KBM-7 (cell line): ENCODE measurements around the gene FBXO42.
"Not testable (repeated sequence)": the region's sequence is repeated elsewhere in the genome, so short reads cannot be mapped to it uniquely, and the experiment has no call there.

Experiments
- DNase-seq: peaks from one replicate; pipeline ENCODE4 v3.0.0-alpha.2; 2015
- in situ Hi-C: fragments of 300-500 bp; cut with MboI; formaldehyde crosslinking; loops from 2 replicates; pipeline ENCODE4 v1.14.3; 2020; ENCODE audit warnings: low sequenced_read_pairs, low pct_unique_long_range_greater_than_20kb, mixed read lengths

Gene FBXO42

DNA sequence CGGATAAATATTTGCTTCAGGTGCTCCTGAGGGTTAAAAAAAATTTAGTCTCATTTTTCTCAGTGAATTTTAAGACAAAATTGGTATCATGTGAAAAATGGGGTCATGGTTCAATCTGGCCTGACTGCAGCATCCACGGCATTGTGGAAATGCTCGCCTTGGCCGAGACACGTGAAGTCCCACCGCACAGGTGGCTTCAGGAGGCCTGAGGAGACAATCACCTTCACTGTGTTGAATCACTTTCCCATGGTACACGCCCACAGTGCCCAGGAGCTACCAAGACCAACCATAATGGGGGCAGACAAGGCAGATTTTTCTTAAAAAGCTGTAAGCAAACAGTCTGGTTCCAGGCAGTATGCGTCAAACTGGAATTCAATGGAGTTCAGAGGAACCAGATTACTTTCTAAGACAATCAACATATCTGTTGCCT lies 104.3 kb downstream of the FBXO42 start:
- no peak for DNase-seq
- in situ Hi-C loops = no loop called here

DNA sequence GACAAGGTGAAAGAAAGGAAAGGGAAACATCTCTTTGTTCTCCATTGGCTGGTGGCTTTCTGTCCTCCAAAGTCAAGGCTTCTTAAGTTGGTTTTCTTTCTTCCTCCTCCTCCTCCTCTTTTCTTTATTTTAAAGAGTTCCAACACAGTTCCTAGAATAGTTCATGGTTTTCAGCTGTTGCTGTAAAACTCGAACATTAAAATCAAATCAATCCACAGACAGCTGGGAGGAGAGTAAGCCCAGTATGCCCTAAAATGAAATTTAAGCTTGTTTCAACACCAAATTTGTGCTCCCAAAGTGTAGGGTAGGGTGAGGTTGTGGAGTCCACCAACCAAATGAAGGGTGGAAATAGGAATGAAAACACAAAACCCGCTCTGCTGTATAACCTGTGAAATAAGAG lies 104.8 kb downstream of the FBXO42 start:
- no peak for DNase-seq
- in situ Hi-C loops = no loop called here

DNA sequence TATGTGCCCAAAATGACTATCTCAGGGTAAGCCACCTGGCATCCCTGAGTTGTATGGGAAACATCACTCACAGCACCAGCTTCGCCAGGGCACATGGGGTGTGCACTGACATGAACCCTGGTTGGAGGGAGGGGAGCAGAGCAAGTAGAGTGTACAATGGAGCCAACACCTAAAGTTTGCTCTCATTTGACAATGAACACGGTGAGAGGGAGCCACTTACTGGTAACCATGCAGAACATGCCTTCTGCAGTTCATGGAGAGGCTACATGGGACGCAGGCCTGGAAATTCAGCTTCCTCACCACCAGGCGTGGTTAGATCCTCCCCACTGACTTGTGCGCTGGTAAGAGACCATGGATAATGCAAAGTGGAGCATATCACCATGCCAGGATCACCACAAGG lies 105.3 kb downstream of the FBXO42 start:
- in situ Hi-C loops = no loop called here
- DNase-seq = no peak

DNA sequence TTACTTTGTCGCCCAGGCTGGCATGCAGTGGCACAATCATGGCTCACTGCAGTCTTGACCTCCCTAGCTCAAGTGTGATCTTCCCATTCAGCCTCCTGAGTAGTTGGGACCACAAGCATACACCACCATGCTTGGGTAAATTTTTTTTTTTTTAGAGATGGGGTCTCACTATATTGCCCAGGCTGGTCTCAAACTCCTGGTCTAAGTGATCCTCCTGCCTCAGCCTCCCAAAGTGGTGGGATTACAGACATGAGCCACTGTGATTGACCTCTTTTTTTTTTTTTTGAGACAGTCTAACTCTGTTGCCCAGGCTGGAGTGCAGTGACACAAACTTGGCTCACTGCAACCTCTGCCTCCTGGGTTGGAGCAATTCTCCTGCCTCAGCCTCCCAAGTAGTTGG lies 106.0 kb downstream of the FBXO42 start:
- in situ Hi-C loops, DNase-seq: not testable (repeated sequence)

DNA sequence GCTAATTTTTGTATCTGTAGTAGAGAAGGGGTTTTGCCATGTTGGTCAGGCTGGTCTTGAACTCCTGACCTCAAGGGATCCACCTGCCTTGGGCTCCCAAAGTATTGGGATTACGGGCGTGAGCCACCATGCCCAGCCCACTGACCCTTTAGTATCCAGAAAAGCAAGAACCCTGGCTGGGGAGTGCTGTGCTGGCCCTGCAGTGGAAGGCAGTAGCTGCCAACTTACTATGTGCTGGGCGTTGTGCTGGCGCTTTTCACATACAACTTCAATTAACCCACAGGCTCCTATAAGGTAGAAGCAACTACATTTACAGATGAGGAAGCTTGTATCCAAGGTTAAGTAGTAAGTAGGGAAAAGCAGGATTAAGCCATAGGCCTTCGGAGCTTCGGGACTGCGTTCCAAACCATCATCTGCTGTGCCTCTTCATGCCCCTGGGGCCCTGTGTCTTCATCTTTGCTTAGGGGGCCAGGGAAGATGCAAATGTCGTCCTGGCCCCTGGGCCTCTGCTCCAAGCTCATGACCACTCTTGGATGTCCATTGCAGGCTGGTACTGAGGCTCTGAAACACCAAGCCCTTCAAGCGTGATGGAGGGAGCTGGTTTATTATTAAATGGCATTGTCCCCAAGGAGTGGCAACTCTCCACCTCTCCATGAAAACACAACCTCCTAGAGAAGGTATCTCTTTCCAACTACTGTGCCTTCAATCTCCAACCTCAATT lies 106.6 kb downstream of the FBXO42 start:
- in situ Hi-C loops = no loop called here
- DNase-seq = no peak

DNA sequence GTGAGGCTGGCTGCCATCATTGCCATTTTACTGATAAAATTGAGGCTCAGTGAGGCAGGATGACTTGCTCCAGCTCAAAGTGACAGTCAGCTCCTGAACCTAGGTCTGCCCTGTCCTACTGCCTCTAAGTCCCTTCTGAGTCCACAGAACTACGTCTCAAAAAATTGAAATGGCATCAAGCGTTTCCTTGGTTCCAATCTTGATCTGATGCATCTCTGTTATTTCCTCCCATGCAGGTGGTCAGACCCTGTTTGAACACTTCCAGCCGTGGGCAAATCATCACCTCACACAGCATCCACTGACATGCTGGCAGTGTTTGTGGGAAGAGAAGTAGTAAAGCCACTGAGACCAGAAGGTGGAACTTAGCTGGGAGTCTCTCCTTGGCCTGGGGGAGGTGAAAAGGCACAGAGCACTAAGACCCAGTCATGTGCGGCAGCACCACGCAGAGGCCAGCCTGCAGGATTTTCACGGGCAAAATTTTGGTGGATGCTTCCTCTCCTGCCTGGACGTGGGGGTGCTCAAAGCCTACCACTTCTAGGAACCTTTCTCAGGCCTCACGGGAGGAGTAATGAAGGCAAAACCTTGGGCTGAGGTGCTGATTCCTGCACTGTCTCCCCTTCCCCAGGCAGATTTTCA lies 107.5 kb downstream of the FBXO42 start:
- in situ Hi-C loops = no loop called here

DNA sequence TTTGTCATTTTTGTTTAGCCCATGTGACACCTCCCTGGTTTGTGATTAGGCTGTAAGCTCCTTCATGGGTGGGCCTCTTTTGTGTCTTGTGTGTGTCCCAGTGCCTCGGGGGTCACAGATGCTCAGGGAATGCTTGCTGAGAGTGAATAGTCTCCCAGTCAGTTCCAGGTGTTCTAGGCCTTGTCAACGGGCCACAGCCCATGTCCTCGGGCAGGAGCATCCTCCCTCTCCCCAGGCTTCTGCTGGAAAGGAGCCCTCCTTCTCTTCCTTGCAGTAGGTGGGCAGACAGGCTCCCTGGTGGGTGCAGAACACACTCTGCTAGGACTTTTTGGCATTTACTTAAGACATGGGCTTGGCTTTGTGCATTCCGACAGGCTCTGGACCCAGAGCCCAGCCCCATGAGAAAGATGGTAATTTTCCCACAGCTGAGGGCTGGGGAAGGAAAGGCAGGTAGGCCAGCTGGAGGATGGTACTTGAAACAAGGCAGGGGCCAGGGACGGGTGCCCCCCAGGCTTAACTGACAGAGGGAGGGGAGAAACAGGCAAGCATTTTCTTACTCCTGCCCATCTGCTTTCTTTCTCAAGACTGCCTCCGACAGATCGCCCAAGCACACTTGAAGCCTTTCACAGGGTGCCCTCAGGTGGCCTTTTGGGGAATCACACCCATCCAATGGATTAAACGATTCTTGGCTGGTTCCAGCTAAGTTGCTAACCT lies 108.2 kb downstream of the FBXO42 start:
- in situ Hi-C loops = no loop called here
- DNase-seq = peak; percentile 81

More for the DNA sequence above, 107.5 kb downstream of the FBXO42 start:
- DNase-seq = no peak

DNA sequence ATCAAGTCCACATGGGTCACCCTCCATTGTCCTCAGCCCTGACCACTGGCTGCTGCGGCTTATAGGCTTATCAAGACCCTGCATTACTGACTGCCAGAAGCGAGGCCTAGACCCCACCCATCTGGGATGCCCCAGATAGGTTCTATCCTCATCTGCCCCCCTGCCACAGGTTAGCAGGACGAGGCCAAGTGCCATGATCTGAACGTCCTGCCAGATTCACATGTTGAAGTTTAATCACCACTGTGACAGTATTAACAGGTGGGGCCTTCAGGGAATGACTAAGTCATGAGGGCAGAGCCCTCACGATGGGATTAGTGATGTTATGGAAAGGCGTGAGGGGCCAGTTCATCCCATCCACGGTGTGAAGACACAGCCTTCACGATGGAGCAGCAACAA lies 109.1 kb downstream of the FBXO42 start:
- in situ Hi-C loops = no loop called here

DNA sequence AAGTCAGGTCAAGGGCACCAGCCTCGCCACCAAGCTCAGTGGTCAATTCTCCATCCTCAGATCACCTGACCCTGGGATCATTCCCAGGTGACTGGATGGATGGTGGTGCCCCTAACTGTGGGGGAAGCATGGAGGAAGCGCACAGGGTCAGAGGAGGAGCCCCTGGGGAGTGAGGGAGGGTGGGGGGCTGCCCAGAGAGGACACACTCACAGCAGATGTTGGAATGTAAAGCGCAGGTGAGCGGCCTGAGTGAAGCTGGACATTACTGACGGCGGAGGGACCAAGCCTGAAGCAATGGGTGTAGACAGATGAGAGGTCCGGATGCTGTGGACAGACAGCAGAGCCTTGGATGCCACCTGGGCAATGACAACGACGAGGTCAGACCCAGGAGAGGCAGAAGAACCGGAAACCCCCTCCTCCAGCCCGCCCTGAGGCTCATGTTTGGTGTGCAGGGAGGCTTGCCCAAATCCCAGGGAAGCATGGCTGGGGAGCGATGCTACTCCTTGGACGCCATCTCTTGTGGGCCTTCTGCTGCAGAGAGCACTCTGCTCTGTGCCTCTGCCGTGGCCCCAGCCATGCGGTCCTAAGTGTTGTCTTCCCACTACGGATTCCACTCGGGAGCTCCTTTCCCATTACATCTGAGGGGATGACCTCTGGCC lies 109.6 kb downstream of the FBXO42 start:
- in situ Hi-C loops = no loop called here
- no peak for DNase-seq

More for the DNA sequence above, 109.1 kb downstream of the FBXO42 start:
- no peak for DNase-seq

DNA sequence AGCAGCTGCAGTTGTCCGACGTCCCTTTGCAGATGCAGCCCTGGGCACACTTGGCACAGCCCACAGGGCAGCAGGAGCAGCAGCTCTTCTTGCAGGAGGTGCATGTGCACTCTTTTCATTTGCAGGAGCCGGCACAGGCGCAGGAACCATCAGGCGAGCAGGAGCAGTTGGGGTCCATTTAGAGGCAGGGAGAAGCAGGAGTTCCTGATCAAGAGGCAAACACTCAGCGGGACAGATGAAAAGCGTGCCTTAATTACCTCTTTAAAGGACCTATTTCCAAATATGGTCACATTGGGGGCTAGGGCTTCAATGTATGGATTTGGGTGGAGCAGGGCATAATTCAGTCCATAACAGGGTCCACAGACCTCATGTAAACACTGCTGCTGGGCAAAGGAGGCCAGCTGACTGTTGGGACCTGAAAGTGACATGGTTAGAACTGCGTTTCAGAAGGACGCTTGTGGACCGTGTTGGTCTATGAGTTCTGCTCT lies 111.0 kb downstream of the FBXO42 start:
- DNase-seq = no peak
- in situ Hi-C loops = no loop called here

DNA sequence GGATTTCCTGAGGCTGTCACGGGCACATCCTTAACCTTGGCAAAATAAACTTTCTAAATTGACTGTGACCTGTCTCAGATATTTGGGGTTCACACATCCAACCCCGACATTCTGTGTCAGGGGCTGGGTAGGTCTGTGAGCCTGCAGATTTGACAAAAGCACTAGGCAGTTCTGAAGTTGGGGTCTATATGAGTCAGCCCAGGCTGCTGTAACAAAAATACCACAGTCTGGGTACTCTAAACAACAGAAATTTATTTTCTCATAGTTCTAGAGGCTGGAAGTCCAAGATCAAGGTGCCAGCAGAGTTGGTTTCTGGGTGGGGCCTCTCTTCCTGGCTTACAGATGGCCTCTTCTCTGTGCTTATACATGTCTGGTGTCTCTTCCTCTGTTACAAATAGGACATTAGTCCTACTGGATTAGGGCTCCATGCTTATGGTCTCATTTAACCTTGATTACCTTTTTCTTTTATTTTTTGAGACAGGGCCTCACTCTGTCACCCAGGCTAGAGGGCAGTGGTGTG lies 112.2 kb downstream of the FBXO42 start:
- DNase-seq = no peak
- in situ Hi-C loops = no loop called here

DNA sequence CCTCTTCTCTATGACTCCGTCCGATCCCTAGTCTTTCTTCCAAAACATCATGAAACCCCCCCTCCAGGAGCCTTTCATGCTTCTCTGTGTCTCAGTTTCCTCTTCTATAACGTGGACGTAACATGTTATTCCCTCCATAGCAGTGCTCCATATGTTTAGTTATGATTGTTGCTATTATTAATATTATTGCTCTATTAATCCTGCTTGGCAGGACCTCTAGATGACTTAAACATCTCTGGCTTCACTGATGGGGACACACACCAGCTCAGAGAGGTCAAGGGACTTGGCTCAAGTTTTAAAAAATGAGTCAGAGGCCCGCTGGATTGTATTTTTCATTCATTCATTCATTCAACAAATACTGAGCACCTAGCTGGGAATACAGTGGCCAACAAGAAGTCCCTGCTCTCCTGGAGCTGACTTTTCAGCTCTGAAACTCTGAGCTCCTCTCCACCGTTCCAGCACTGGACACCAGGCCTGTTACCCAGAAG lies 114.9 kb downstream of the FBXO42 start:
- DNase-seq = no peak
- in situ Hi-C loops = no loop called here

DNA sequence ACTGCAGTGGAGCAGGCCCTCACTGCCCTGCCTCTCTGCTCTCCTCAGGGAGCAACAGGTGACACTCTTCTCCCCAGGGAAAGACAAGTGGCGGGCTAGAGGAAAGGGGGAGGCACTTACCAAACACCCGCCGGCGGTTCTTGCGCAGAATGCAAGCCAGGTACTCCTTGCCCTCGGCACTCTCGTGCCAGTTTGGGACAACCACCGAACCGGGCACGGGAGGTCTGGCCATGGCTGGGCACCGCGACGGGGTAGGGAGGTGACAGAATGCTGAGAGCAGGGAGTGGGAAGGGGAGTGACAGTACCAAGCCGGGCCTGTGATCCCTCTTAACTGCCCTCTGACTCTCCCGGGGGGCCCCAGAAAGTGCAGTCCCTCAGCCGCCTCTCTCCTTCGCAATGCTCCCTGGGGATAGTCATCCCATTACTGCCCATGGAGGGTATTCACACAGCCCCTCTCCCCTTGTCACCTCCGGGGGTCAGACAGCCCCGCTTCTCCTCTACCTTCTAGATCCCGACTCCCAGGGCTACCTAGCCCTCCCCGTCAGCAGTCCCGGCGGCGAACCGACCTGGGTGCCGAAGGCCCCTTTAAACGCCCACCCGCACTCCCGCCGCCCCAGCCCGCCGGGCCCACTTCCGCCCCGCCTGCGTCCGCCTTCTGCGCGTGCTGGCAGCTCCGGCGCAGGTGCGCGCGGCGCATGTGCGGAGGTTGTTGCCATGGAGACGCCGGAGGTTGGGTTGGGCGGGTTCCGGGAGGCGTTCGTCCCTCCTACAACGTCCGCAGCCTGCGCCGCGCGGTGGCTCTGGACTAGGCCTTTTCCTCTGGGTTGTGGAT lies 115.6 kb downstream of the FBXO42 start, which contains the start of gene CPLANE2:
Gene CPLANE2, minus strand, starts transcription at position 673 of the 832 bp plus-strand sequence. Its CDS starts 441 bp downstream, at position 232.
- in situ Hi-C loops = no loop called here
- peak; percentile 92 for DNase-seq

DNA sequence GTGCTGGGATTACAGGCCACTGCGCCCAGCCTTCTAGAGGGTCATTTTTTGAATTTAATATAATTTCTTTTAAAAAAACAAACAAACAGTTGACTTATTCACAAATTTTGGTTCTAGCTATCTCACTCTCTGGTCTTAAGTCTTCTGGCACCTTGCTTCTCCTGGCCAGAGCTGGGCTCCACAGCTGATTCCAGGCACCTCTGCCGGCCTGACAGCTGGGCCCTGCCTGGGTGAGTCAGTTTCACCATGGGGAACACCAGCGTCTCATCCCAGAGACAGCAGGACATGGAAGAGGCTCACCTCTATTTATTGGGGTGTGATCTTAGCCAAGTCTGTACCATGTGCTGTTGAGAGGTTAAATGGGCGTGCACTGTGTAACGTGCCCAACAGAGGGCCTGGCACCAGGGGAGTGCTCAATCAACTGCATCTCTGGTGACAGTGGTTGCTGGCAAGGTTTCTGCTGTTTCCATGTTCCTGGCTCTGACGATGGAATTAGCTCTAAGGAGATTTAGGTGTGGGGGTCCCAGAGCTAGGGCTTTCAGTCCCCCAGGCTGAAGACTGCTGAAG lies 116.3 kb downstream of the FBXO42 start:
- in situ Hi-C loops = no loop called here
- peak; percentile 64 for DNase-seq

DNA sequence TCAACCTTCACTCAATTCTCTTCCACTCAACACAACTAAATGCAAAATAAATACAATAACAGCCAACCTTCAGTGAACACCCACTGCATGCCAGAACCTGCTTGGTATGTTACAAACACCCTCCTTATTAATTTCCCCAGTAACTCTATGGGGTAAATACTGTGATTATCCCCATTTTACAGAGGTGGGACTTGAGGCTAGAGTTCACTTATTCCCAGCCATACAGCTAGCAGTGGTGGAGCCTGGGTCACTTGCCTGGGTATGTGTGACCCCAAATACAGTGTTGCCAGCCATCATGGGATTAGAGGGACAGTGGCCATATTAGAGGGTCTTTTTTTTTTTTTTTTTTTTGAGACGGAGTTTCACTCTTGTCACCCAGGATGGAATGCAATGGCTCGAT lies 116.9 kb downstream of the FBXO42 start:
- DNase-seq = no peak
- in situ Hi-C loops = no loop called here

DNA sequence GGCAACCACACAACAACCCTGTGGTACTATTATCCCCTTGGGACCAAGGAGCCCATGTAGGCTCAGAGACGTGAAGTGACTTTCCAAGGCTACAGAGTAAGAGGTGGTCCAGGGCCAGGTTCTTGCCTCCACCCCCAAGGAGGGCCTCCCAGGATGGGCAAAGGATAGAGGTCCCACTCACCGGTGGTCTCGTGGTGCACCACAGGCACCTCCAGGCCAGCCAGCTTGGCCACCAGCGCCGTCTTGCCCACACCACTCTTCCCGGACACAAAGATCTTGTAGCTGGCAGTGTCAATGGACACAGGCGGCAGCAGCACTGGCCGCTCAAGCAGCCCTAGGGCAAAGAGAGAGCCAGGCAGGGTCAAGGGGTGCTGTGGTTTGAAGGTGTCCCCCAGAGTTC lies 118.8 kb downstream of the FBXO42 start:
- in situ Hi-C loops = no loop called here

DNA sequence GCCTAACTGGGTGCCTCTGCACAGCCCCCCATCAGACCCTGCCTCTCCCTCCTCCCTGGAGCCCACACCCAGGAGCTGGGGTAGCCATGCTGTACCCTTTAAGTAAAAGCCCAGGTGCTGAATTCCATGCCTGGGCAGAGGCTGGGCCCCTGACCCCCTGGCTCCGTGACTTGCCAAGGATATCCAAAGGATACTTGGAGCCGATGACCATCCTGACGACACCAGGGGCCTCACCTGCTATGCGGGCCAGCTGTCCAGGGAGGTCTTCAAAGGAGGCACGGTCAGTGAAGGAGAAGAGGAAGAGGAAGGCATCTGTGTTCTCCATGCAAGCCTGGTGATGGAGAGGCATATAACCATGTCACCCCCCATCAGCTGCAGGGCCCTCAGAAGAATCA lies 120.0 kb downstream of the FBXO42 start:
- no peak for DNase-seq
- in situ Hi-C loops = no loop called here

More for the DNA sequence above, 118.8 kb downstream of the FBXO42 start:
- no peak for DNase-seq
